ENCODE results near the gene ZBTB20. TPM values are rescaled to one million over a fixed set of nuclear protein-coding genes. Genes with fewer than 3 reads are reported as not detected.

The ZBTB20 gene
- 76.2 and 91.2 TPM in 2 replicates for total RNA-seq

- Mint-ChIP-seq H3K27me3 (no peaks in the 10 kb centered on the region), H3K4me1 (peaks cover 38% of the 10 kb centered on the region), H3K36me3 (ENCODE audit: low read depth) (peaks cover 18% of the 10 kb centered on the region), H3K27ac (peak within 1 kb of the TSS; percentile 98), H3K4me3 (peak within 1 kb of the TSS; percentile 94), H3K9me3 (peaks cover 3% of the 10 kb centered on the region)
- intact Hi-C loops (cut with micrococcal nuclease) = loop anchor here (1.0 to 10.0 kb wide), 14 partner anchors 10 to 1632 kb away; partner anchors contain the start of genes CCDC191, NAA50, QTRT2 and SPICE1
- CTCF ChIA-PET = interaction anchor here (0.5 to 1.1 kb wide), 3 partner anchors 40 to 637 kb away, joined by 3 read pairs; no protein-coding TSS in a partner anchor
- DNase-seq (peak; percentile 76), ATAC-seq (ENCODE audit: low read depth) (peak; percentile 18)
- POLR2A ChIA-PET = interaction anchor here (0.5 to 3.2 kb wide), 23 partner anchors 8 to 1443 kb away, joined by 3 to 37 read pairs (median 5); partner anchors contain the start of gene ATP6V1A
- TF ChIP-seq, protein P1, sequence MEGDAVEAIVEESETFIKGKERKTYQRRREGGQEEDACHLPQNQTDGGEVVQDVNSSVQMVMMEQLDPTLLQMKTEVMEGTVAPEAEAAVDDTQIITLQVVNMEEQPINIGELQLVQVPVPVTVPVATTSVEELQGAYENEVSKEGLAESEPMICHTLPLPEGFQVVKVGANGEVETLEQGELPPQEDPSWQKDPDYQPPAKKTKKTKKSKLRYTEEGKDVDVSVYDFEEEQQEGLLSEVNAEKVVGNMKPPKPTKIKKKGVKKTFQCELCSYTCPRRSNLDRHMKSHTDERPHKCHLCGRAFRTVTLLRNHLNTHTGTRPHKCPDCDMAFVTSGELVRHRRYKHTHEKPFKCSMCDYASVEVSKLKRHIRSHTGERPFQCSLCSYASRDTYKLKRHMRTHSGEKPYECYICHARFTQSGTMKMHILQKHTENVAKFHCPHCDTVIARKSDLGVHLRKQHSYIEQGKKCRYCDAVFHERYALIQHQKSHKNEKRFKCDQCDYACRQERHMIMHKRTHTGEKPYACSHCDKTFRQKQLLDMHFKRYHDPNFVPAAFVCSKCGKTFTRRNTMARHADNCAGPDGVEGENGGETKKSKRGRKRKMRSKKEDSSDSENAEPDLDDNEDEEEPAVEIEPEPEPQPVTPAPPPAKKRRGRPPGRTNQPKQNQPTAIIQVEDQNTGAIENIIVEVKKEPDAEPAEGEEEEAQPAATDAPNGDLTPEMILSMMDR (IDR thresholded peaks at IDR 0.05) = no peak
These were observed at the start of gene ZBTB20 for GRCh38 chr3:115146418-115147328. TSS of gene ZBTB20 (minus strand) at chr3:115147288.

DNA sequence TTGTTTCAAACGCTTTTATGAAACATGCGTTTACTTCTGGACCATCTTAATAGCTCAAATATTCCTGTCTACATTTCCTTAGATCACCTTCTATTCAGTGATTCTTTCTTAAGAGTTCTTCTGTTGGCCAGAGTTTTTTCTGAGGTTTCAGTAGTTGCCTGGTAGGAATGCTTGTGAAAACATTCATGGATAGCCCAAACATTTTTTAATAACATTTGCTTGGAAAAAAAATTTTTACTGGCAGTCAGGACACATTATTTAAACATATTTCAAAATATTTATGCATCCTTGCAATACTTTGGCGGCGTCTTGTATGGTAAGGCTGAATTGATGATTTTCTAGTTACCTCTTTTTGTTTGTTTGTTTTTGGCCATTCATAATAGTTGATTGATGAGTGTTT, 47.4 kb upstream of the ZBTB20 start:
- no peak overlapping the region for H3K27ac Mint-ChIP-seq
- no peak overlapping the region for H3K4me3 Mint-ChIP-seq
- DNase-seq = no peak
- peaks cover 4% of the 10 kb centered on the region for H3K36me3 Mint-ChIP-seq (ENCODE audit: low read depth)
- no peaks in the 10 kb centered on the region for H3K4me1 Mint-ChIP-seq
- no peak for ATAC-seq (ENCODE audit: low read depth)
- POLR2A ChIA-PET = no interaction called here
- TF ChIP-seq, protein P1 (IDR thresholded peaks at IDR 0.05) = no peak
- CTCF ChIA-PET = no interaction called here
- H3K27me3 Mint-ChIP-seq = peaks cover 2% of the 10 kb centered on the region
- intact Hi-C loops (cut with micrococcal nuclease) = no loop called here
- peaks cover 6% of the 10 kb centered on the region for H3K9me3 Mint-ChIP-seq

DNA sequence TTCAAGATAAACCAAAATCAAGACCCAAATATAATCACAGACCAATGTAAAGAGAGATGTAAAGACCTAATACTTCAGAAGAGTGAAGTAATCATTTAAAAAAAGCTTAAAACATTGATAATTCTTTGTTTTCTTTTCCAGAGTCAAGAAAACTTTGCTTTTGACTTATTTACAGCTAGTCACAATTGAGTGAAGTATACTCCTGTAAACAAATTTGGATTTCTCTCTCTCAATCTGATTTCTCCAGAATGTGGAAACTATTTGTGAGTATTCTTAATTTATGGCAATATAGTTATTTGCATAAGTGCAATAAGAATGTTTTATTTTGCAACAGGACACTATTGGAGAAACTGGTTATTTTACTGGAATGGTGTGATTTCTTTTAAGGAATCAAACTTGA, 43.7 kb upstream of the ZBTB20 start:
- Mint-ChIP-seq H3K27ac (no peak overlapping the region), H3K27me3 (no peaks in the 10 kb centered on the region), H3K4me1 (peaks cover 22% of the 10 kb centered on the region), H3K9me3 (peaks cover 6% of the 10 kb centered on the region), H3K4me3 (no peak overlapping the region), H3K36me3 (ENCODE audit: low read depth) (peaks cover 6% of the 10 kb centered on the region)
- TF ChIP-seq, protein P1 (IDR thresholded peaks at IDR 0.05) = no peak
- intact Hi-C loops (cut with micrococcal nuclease) = no loop called here
- ChIA-PET POLR2A (no interaction called here), CTCF (no interaction called here)
- no peak for ATAC-seq (ENCODE audit: low read depth)
- no peak for DNase-seq

GRCh38 chr3:115187149-115187757, 40.2 kb upstream of the ZBTB20 start:
- intact Hi-C loops (cut with micrococcal nuclease) = loop anchor here (1.0 kb wide), 2 partner anchors 40 to 597 kb away; partner anchors contain the start of gene ZBTB20
- no peaks in the 10 kb centered on the region for H3K27me3 Mint-ChIP-seq
- ChIA-PET CTCF (interaction anchor here (1.3 to 1.9 kb wide), 3 partner anchors 17 to 597 kb away, joined by 3 to 5 read pairs (median 4); no protein-coding TSS in a partner anchor), POLR2A (interaction anchor here (0.6 to 2.2 kb wide), 7 partner anchors 22 to 1441 kb away, joined by 4 to 37 read pairs (median 4); partner anchors contain the start of genes ATP6V1A and ZBTB20)
- peak overlapping the region; percentile 76 for H3K4me3 Mint-ChIP-seq
- peak overlapping the region; percentile 95 for H3K27ac Mint-ChIP-seq
- H3K9me3 Mint-ChIP-seq = peaks cover 7% of the 10 kb centered on the region
- peaks cover 3% of the 10 kb centered on the region for H3K36me3 Mint-ChIP-seq (ENCODE audit: low read depth)
- ATAC-seq (ENCODE audit: low read depth) (peak; percentile 99), DNase-seq (no peak)
- peaks cover 26% of the 10 kb centered on the region for H3K4me1 Mint-ChIP-seq
- TF ChIP-seq, protein P1 (IDR thresholded peaks at IDR 0.05) = no peak
